DMS 273 treated with DMSO at 0.1 percent for 48 hours (cell line): ENCODE results near the gene KREMEN1.
A peak's percentile ranks its signal among the peaks of the same experiment; 100 is the strongest.
"Not testable (repeated sequence)": the region's sequence is repeated elsewhere in the genome, so short reads cannot be mapped to it uniquely, and the experiment has no call there.

Experiments
- DNase-seq: peaks from one replicate; lab custom pipeline; 2025; lab: John Stamatoyannopoulos, UW

Gene KREMEN1

GRCh38 chr22:29079218-29079901 is 6.5 kb downstream of the KREMEN1 start:
- DNase-seq, result peak; percentile 65

- DNase-seq, result peak; percentile 84
Measured at GRCh38 chr22:29080106-29080975, 7.5 kb downstream of the KREMEN1 start.

GRCh38 chr22:29081517-29082236 is 8.8 kb downstream of the KREMEN1 start:
- no peak for DNase-seq

- DNase-seq, result no peak
Measured at GRCh38 chr22:29082826-29083545, 10.2 kb downstream of the KREMEN1 start.

DNA sequence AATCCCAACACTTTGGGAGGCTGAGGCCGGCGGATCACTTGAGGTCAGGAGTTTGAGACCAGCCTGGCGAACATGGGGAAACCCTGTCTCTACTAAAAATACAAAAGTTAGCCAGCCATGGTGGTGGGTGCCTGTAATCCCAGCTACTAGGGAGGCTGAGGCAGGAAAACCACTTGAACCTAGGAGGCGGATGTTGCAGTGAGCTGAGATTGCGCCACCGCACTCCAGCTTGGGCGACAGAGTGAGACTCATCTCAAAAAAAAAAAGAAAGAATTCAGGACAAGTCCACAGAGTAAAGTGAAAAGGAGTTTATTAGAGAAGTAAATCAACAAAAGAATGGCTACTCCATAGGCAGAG is 10.7 kb downstream of the KREMEN1 start:
- DNase-seq, result not testable (repeated sequence)

- no peak for DNase-seq
Measured at GRCh38 chr22:29083933-29084591, 11.2 kb downstream of the KREMEN1 start.

DNA sequence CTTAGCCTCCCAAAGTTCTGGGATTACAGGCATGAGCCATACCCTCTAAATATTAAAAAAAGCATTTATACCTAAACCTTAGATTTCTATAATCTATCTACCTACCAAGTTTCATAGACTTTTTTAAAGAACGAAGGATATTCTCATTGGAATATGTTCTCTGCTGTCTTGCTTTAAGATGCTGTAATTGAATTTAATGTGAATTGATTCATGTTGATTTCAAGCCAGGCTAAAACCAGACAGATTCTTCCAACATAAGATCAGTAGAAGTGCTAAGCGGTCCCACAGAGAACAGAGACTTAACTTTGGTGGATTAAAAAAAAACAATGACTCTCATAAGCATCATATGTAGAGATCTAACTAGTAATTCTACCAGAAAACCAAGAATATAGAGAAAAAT is 14.2 kb downstream of the KREMEN1 start:
- DNase-seq, result no peak

DNA sequence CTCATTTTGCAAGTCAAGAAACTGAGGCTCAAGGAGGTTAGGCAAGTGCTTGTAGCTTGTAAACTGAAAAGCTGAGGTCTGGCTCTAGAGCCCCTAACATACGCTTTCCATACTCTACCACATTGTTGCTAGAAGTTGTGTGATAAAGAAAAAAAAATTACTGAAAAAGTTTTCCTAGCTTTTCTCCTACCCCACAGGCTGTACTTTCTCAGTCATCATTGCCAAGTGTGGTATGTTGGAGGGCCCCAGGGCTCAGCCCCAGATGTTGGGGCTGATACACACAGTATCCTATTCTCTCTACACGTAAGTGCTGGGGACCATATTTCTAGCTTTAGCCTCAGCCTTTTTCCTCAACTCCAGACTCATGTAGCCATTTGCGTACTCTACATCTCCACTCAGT is 16.0 kb downstream of the KREMEN1 start:
- DNase-seq, result no peak

DNA sequence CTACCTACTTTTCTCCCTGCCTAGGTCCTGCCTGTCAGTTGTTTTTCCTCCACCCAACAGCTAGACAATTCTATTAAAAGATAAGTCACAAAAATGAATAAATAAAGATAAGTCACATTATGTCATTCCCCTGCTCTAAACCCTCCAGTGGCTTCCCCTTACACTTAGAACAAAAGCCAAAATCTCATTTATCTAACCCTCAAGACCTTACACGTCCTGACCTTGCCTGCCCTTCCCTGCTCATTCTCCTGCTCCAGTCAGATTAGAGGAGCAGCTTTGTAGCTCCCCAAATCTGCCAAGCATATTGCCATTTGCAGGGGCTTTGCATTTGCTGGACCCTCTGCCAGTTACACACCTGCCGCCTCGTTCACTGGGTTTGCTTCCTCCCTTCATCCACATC is 16.7 kb downstream of the KREMEN1 start:
- no peak for DNase-seq

DNA sequence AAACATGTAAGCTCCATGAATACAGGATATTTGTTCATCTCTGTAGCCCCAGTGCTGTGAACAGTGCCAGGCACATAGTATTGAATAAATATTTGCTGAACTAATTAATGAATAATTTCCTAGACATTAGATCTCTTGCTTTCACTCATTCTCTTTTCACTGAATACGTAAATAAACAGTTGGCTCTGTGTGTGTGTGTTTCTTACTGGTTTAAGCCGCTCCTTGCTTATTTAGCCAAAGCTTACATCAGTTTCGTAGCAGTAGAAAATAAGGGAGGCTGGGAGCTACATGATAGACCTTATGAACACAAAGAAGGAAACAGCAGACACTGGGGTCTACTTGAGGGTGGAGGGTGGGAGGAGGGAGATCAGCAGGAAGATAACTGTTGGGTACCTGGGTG is 17.2 kb downstream of the KREMEN1 start:
- no peak for DNase-seq

DNA sequence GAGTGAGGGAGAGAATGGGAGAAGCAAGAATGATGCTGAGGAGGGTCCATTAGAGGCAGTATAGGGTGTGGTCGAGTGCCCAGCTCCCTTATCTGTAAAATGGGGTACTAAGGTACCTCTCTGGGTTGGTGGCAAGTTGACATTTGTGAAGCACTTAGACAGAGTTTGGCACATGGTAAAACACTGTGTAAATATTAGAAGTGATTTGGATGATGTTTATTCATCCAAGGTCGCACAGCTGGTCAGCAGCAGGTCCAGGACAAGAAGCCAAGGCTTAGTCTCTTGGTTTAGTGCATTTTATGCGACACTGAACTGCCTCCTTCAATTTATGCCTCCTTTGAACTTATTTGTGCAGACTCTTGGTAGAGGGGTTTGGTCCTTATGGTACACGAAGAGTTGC is 19.4 kb downstream of the KREMEN1 start:
- DNase-seq, result no peak

- no peak for DNase-seq
Measured at GRCh38 chr22:29093030-29093429, 20.2 kb downstream of the KREMEN1 start.

- no peak for DNase-seq
Measured at GRCh38 chr22:29093501-29094300, 20.9 kb downstream of the KREMEN1 start.

GRCh38 chr22:29095459-29095858 is 22.6 kb downstream of the KREMEN1 start:
- no peak for DNase-seq

DNA sequence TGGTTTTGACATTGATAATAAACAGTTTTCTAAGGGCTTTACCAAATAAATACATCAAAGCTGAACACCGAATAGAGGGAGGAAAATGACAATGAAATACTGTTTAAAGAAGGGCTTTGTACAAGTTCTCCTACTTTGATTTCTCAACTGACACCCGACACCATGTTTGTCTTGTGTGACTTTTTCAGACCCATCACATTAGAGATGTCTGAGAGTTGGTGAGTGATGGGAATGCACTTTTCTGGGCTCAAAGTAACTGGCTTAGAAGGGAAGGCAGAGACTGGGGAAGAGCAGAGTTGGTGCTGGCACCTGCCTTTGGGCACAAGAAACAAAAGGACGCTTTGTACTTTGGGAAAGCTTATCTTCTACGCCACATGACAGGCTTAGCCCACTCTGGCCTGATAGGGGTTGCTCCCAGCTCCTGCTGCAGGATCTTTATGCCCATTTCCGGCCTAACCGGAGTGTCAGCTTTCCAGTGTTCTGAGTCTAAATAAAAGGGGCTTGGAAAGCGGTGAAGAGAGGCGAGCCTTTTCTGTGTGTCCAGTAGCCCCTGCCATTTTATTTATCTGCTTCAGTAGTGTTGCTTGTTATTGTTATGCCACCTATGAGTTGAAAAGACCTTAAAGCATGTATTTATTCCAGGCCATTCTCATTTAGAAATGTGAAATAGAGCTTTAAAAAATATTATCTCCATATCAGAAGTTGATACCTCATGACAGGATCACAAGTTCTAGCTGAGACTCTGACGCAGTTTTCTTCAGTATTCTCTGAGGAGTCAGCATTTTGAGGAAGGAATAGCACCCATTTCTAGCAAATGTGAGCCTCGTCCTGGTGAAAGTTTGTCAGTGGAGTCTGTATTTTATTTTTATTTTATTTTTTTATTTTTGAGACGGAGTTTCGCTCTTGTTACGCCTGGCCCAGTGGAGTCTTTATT is 24.2 kb downstream of the KREMEN1 start:
- no peak for DNase-seq

GRCh38 chr22:29098296-29098695 is 25.5 kb downstream of the KREMEN1 start:
- DNase-seq, result no peak

GRCh38 chr22:29102300-29102699 is 29.5 kb downstream of the KREMEN1 start:
- DNase-seq, result no peak

GRCh38 chr22:29103121-29103520 is 30.3 kb downstream of the KREMEN1 start:
- no peak for DNase-seq

- DNase-seq, result no peak
Measured at GRCh38 chr22:29105468-29105867, 32.6 kb downstream of the KREMEN1 start.

- no peak for DNase-seq
Measured at GRCh38 chr22:29106839-29107238, 34.0 kb downstream of the KREMEN1 start.
